Neural cell (in vitro differentiated cells): ENCODE data around the gene POLR2C.

ENCODE experiments used
- EZH2 ChIP-seq: fragments of 200-600, 300-800 bp; shearing (Covaris generic), sonication (generic); IDR thresholded peaks from 2 replicates; pipeline ENCODE4 v1.6.1; 2014; ENCODE audit warnings: antibody characterized with exemption, low read length, borderline replicate concordance, mild to moderate bottlenecking; ENCODE audit not compliant: insufficient read depth, poor library complexity, severe bottlenecking
- POLR2AphosphoS5 ChIP-seq: IDR thresholded peaks from 2 replicates; pipeline ENCODE4 v1.6.1; 2012
- SMC3 ChIP-seq: fragments of 450-650 bp; conservative IDR thresholded peaks from 2 replicates; pipeline ENCODE4 v1.6.1; 2014; ENCODE audit warnings: antibody characterized with exemption, mild to moderate bottlenecking, moderate library complexity; ENCODE audit not compliant: poor library complexity
- TAF1 ChIP-seq: IDR thresholded peaks from 2 replicates; pipeline ENCODE4 v1.6.1; 2012; ENCODE audit warnings: low read depth
- TF ChIP-seq, protein P1 (sequence below): fragments of 450-650 bp; IDR thresholded peaks from 2 replicates; pipeline ENCODE4 v1.5.1; 2014; ENCODE audit warnings: antibody characterized with exemption, mild to moderate bottlenecking, moderate library complexity; ENCODE audit not compliant: poor library complexity, severe bottlenecking
- TF ChIP-seq, protein P2 (sequence below): IDR thresholded peaks from 2 replicates; pipeline ENCODE4 v1.6.1; 2012; ENCODE audit warnings: borderline replicate concordance

DNA sequence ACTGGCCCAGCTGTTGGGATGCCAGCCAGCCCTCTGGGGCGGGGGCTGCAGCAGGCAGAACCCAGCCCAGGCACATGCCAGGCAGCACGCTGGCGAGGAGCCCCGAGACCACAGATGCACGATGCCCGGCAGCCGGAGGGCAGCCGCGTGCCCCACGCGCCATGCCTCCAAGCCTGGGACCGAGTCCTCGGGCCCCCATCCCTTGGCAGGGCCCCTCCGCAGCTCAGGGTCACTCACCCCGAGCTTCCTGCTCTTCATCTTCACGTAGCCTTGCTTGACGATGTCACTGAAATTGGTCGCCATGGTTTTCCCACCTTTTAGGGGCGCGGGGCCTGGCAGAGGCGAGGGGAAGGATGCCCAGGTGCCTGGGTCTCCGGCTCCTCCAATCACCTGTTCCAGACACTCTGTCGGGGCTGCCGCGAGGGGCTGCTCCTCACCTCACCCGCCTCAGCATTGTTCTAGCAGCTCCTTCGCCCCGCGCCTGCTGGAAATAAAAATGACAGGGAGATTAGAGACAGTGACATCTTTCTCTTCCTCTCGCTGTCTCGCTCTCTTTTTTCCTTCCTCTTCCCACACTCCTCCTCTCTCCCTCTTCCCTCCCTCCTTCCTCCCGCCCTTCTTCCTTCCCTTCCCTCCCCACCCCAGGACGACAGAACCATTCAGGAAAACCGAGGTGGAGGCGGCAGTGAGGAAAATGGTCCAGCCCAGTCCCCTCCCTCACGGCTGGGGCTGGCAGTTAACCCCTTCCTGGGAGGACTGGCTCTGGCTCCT lies 16.9 kb downstream of the POLR2C start:
- TF ChIP-seq, protein P1, sequence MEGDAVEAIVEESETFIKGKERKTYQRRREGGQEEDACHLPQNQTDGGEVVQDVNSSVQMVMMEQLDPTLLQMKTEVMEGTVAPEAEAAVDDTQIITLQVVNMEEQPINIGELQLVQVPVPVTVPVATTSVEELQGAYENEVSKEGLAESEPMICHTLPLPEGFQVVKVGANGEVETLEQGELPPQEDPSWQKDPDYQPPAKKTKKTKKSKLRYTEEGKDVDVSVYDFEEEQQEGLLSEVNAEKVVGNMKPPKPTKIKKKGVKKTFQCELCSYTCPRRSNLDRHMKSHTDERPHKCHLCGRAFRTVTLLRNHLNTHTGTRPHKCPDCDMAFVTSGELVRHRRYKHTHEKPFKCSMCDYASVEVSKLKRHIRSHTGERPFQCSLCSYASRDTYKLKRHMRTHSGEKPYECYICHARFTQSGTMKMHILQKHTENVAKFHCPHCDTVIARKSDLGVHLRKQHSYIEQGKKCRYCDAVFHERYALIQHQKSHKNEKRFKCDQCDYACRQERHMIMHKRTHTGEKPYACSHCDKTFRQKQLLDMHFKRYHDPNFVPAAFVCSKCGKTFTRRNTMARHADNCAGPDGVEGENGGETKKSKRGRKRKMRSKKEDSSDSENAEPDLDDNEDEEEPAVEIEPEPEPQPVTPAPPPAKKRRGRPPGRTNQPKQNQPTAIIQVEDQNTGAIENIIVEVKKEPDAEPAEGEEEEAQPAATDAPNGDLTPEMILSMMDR: no peak
- no peak for TF ChIP-seq SMC3
- TF ChIP-seq EZH2: no peak
- TF ChIP-seq, protein P2, sequence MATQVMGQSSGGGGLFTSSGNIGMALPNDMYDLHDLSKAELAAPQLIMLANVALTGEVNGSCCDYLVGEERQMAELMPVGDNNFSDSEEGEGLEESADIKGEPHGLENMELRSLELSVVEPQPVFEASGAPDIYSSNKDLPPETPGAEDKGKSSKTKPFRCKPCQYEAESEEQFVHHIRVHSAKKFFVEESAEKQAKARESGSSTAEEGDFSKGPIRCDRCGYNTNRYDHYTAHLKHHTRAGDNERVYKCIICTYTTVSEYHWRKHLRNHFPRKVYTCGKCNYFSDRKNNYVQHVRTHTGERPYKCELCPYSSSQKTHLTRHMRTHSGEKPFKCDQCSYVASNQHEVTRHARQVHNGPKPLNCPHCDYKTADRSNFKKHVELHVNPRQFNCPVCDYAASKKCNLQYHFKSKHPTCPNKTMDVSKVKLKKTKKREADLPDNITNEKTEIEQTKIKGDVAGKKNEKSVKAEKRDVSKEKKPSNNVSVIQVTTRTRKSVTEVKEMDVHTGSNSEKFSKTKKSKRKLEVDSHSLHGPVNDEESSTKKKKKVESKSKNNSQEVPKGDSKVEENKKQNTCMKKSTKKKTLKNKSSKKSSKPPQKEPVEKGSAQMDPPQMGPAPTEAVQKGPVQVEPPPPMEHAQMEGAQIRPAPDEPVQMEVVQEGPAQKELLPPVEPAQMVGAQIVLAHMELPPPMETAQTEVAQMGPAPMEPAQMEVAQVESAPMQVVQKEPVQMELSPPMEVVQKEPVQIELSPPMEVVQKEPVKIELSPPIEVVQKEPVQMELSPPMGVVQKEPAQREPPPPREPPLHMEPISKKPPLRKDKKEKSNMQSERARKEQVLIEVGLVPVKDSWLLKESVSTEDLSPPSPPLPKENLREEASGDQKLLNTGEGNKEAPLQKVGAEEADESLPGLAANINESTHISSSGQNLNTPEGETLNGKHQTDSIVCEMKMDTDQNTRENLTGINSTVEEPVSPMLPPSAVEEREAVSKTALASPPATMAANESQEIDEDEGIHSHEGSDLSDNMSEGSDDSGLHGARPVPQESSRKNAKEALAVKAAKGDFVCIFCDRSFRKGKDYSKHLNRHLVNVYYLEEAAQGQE: no peak
- TF ChIP-seq POLR2AphosphoS5: peak; percentile 85
- TF ChIP-seq TAF1: no peak
